HCT116 (cell line): ENCODE measurements around the gene HAND2.

Experiments used
- ATF3 ChIP-seq: IDR thresholded peaks from 2 replicates; pipeline ENCODE4 v1.6.1; 2012
- CEBPB ChIP-seq: IDR thresholded peaks from 2 replicates; pipeline ENCODE4 v1.6.1; 2012; ENCODE audit warnings: low read depth
- EGR1 ChIP-seq: IDR thresholded peaks from 2 replicates; pipeline ENCODE4 v1.6.1; 2012; ENCODE audit warnings: low read depth
- EZH2 ChIP-seq: fragments of 200-600 bp; sonication (generic); IDR thresholded peaks from 2 replicates; pipeline ENCODE4 v1.6.1; 2017; ENCODE audit warnings: antibody characterized with exemption, mixed run types
- EZH2phosphoT487 ChIP-seq: fragments of 200-600 bp; IDR thresholded peaks from 2 replicates; pipeline ENCODE4 v1.6.1; 2018; ENCODE audit warnings: antibody characterized with exemption, borderline replicate concordance
- FOSL1 ChIP-seq: IDR thresholded peaks from 2 replicates; pipeline ENCODE4 v1.6.1; 2012; ENCODE audit warnings: low read depth
- POLR2A ChIP-seq: IDR thresholded peaks from 2 replicates; pipeline ENCODE4 v1.7.0; 2011; ENCODE audit warnings: borderline replicate concordance; ENCODE audit not compliant: insufficient read depth, insufficient read length; ENCODE audit errors: extremely low read depth
- POLR2AphosphoS5 ChIP-seq: IDR thresholded peaks from 2 replicates; pipeline ENCODE4 v1.6.1; 2011; ENCODE audit warnings: mild to moderate bottlenecking, low read depth, low read length, moderate library complexity
- TCF7L2 ChIP-seq: IDR thresholded peaks from 2 replicates; pipeline ENCODE4 v1.7.0; 2011; ENCODE audit warnings: borderline replicate concordance, inconsistent platforms; ENCODE audit not compliant: insufficient read depth, insufficient read length; ENCODE audit errors: extremely low read depth
- TF ChIP-seq, protein P1 (sequence below), 3 experiments: fragments of 200-600 bp in 1 of 3; sonication (generic) in 1 of 3; IDR thresholded peaks in 2 of 3; conservative IDR thresholded peaks in 1 of 3; 2 replicates each; pipeline ENCODE4 v1.5.1; 2012 to 2017; ENCODE audit warnings: low read depth in 2 of 3, low read length in 2 of 3, antibody characterized with exemption in 1 of 3, borderline replicate concordance in 1 of 3, control low read depth in 1 of 3, mild to moderate bottlenecking in 1 of 3, mixed read lengths in 1 of 3, mixed run types in 1 of 3, moderate library complexity in 1 of 3; ENCODE audit not compliant: insufficient read depth in 1 of 3
- TF ChIP-seq, protein P2 (sequence below): IDR thresholded peaks from 2 replicates; pipeline ENCODE4 v1.6.1; 2012

GRCh38 chr4:173556398-173557131 lies 26.5 kb upstream of the HAND2 start:
- TF ChIP-seq POLR2A (no peak), EGR1 (no peak), CEBPB (no peak), FOSL1 (no peak), EZH2phosphoT487 (no peak), POLR2AphosphoS5 (no peak), EZH2 (no peak), ATF3 (no peak), TCF7L2 (no peak)
- TF ChIP-seq, protein P1, sequence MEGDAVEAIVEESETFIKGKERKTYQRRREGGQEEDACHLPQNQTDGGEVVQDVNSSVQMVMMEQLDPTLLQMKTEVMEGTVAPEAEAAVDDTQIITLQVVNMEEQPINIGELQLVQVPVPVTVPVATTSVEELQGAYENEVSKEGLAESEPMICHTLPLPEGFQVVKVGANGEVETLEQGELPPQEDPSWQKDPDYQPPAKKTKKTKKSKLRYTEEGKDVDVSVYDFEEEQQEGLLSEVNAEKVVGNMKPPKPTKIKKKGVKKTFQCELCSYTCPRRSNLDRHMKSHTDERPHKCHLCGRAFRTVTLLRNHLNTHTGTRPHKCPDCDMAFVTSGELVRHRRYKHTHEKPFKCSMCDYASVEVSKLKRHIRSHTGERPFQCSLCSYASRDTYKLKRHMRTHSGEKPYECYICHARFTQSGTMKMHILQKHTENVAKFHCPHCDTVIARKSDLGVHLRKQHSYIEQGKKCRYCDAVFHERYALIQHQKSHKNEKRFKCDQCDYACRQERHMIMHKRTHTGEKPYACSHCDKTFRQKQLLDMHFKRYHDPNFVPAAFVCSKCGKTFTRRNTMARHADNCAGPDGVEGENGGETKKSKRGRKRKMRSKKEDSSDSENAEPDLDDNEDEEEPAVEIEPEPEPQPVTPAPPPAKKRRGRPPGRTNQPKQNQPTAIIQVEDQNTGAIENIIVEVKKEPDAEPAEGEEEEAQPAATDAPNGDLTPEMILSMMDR (IDR thresholded peaks at IDR 0.05 in 2 of 3, conservative IDR thresholded peaks at IDR 0.05 in 1 of 3; ENCODE audit: borderline replicate concordance in 1 of 3, insufficient read depth in 1 of 3, low read depth in 2 of 3, low read length in 2 of 3): no peak
- TF ChIP-seq, protein P2, sequence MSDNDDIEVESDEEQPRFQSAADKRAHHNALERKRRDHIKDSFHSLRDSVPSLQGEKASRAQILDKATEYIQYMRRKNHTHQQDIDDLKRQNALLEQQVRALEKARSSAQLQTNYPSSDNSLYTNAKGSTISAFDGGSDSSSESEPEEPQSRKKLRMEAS: no peak
